Renal cortex interstitium (tissue), 11 donors: ENCODE data around the gene CHSY1. TPM values are rescaled to one million over a fixed set of nuclear protein-coding genes. Genes with fewer than 3 reads are reported as not detected.

Experiments used
- DNase-seq, 11 donors: peaks; one replicate each; pipeline ENCODE4 v3.0.0-alpha.2; 2013; ENCODE audit warnings: low read depth in 9 of 11, low spot score in 4 of 11; ENCODE audit errors: extremely low read depth in 1 of 11
- polyA plus RNA-seq, 3 donors: library from polyadenylated mRNA; unstranded; fragments of 120-200 nt; gene quantifications; one replicate each; pipeline ENCODE4 v1.2.1, GENCODE V29; 2013; ENCODE audit not compliant: insufficient read length in 3 of 3

The CHSY1 gene
- polyA plus RNA-seq, 3 donors: 46.7 to 50.8 (median 50.0) TPM

GRCh38 chr15:101149864-101150722, 101.8 kb downstream of the CHSY1 start:
- no peak for DNase-seq

DNA sequence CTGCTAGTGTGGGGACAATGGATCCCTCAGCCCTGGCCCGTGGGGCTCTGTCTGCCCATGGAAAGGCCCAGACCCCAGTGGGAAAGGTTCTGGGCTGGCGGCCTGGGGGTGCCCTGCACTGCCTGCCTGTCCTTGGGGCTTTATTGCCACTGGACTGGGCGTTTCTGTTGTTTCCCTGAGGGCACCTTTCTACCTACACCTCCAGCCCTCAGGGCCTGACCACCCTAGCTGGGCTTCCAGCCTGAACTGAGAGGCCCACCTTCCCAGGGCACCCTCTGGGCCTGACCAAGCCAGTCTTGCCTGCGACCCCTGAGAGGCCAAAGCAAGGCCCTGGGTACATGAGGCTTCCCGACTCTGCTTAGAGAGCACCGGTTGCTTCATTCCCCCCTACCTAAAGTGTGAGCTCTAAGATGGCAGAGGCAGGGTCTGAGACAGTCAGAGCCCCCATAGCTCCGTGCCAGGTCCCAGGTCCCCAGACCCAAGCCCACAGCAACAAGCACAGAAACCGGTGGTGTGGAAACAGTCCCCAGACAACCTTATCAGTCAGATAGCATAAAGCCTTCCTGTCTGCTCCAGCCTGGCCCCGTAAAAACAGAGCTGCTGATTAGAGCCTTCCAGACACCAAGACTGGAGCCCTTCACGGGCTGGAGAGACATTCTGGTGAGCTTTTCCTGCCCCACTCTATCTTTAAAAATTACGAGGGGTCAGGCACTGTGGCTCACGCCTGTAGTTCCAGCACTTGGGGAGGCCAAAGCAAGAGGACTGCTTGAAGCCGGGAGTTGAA, 102.8 kb downstream of the CHSY1 start:
- no peak for DNase-seq

DNA sequence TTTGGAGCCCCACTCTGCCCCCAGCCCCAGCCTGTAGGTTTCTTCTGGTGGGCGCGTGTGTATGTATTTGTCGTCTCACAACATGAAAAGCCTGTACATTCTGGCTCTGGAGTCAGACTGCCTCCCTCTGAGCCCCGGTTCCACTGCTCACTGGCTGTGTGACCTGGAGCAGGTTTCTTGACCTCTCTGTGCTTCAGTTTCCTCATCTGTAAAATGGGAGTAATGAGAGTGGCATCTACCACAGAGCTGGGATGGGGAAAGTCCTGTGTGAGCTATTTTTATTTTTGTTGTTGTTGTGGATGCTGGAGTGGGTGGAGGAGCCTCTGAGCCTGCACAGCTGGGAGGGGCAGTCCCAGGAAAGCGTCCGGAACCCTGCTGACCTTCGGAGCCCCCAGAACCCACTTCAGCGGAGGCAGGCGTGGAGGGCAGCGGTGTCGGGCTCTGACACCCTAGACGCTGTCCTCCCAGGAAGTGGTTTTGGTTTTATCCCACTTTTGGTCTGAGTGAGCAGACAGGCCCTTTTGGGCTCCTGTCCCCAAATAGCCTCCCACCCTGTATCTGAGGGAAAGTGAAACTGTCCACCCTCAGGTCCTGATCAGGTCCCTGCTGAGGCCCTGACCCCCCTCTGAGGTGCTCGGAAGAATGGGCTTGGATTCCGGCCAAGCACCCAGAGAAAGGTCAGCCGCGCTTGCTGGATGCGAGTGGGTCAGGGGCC, 103.5 kb downstream of the CHSY1 start:
- no peak for DNase-seq

DNA sequence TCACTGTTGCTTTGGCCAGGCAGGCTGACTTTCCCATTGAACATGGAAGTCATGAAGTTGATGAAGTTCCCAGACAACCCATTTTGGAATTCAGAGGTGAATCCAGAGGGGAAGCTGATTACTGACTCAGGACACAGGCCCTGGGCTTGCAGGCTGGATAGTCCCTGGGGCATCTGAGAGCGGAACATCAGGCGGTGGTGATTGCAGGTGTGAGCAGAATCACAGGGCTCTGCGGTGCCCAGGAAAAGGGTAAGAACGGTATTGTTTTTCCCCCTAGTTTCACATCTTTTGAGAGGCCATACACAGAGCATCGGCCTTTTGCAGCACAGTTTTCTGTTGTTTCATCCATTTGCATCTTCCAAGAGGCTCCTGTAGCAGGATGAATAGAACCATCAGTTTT, 104.7 kb downstream of the CHSY1 start:
- DNase-seq: no peak

DNA sequence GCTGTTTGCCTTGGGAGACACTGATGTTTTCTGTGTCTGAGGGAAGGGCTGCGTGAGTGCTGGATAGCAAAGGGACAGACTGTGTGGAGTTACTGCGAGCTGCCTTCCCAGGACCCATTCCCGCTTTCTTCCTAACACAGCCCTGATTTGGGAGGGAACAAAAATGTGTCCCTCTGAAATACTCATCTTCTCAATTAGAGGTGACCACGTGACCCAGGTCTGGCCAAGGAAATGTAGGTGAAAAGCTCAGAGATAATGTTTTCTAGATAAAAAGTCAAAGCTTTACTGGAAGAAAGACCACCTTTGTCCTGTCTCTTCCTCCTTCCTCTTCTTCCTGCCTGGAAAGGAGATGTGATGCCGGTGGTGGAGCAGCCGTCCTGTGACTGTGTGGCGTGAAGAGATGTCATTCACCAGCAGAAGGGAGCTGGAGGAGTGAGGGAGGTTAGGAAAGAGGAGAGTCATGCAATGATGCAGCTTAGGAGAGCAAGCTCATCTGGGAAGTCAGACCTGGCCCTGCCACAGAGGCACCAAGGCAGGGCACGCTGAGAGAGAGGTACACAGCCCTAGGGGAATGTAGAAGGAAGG, 105.6 kb downstream of the CHSY1 start:
- DNase-seq: no peak

DNA sequence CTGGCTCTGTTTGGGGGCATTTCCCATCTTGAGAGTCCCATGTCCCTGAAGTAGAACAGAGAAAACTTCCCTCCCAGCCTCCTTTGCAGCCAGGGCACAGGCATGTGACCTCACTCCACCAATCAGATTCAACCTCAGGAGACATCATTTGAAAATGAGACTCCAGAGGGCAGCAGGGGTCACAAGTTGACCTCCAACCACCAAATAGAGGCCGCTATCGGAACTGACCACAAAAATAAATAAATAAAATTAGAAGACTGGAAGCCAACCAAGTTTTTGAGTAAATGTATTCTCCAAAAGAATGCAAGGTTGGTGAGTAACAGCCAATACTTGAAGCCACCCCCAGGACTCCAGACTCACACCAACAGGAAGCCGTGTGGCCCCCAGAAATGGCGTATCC, 106.5 kb downstream of the CHSY1 start:
- no peak for DNase-seq

DNA sequence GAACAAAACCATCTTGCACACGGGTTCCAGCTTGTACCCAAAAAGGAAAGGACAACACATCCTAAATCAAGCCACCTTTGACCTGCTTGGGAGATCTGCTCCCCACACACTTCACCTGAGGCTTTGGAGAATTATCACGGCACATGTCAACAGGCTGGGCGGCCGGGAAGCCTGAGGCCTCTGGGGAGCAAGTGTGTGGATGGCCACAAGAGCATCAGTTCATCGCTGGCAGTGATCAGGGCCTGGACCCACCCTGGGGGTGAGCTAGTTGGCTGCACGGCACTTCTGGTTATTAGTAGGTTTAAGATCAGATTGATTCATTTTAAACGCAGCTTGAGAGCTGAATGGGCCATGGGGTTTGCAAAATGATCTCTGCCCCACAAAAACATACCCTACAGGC, 108.5 kb downstream of the CHSY1 start:
- DNase-seq: no peak

GRCh38 chr15:101142711-101143110, 109.1 kb downstream of the CHSY1 start:
- no peak for DNase-seq

DNA sequence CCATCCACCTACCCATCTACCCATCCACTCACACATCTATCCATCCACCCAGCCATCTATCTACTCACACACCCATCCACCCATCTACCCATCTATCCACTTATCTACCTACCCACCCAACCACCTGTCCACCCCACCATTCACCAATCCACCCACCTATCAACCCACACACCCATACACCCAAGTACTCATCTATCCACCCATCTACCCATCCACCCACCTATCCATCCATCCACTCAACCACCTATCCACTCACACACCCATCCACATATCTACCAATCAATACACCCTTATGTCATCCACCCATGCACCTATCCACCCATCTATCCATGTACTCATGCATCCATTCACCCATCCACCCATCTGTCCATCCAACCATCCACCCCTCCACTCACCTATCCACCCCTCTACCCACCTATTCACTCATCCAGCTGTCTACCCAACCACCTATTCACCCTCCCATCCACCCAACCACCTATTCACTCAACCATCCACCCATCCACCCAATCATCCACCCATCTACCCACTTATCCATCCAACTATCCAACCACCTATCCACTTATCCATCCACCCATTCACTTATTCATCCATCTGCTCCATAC, 109.8 kb downstream of the CHSY1 start:
- no peak for DNase-seq

GRCh38 chr15:101140697-101141065, 111.2 kb downstream of the CHSY1 start:
- DNase-seq: no peak

DNA sequence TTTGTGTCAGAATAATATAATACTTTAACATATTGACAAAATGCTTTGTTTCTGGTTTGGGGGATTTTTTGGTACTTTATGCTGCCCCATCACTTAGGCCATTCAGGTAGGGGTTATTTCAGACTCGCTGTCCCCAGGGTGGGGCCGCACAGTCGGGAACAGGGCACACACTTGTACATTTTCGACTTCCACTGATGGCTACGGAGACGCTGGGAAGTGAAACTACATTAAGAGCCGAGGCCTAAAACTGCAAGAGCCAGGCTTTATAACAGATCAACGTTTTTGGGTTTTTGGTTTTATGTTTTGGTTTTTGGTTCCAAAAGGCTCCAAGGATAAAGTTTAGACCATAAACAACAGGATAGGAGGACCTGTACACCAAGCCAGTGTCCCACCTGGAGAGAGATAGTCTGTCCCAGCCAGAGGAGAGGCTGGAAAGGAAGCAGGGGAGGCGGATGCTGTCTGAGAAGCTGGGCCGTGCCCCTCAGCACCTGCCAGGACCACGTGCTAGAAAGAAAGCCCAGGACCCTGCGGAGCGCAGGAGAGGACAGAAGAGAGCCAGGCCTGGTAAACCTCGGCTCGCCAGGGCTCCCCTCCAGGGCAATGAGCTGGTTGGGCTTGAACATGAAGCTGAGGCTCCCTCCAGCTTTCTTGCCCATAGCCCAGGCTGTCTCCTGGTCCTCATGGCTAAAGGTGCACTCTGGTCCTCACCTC, 111.7 kb downstream of the CHSY1 start:
- no peak for DNase-seq

DNA sequence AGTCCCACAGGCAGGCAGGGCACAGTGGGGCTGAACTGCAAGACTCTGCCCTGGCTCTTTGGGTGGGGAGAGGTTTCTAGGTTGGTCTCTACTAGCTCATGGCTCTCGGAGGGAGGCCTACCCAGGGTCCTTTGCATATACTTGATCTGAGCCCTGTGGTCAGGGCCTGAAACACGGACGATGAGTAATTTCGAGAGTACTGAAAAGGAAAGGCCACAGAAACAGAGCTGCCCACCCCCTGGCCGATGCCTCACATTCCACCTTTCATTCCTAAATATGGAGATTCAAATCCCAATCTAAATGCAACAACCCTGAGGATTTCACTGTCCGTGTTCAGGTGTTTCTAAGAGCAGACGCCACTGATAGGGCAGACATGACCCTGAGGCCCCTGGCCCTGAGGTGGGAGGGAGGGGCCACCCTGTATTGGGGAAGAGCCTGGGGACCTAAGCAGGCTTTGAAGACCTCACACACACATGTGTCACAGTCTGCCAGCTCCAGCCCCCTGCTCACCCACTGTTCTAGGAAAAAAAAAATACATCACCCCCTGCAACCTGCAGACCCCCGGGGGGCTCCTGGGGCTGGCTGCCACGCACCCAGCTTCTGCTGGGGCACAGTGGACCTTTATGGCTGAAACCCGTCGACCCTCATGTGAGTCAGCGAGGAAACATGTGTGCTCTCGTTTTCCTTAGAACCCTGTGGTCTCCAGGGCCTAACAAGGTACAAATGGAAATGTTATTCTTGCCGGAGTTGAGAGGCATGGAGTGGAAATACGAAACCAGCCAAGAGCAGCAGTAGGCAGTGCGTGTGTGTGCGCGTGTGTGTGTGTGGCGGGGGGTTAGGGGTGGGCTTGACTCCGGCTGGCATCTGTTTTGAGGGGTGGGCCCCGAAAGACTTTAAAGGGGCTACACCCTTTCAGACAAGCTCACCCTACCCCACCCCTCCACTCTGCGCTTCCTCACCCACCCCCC, 112.7 kb downstream of the CHSY1 start:
- no peak for DNase-seq

DNA sequence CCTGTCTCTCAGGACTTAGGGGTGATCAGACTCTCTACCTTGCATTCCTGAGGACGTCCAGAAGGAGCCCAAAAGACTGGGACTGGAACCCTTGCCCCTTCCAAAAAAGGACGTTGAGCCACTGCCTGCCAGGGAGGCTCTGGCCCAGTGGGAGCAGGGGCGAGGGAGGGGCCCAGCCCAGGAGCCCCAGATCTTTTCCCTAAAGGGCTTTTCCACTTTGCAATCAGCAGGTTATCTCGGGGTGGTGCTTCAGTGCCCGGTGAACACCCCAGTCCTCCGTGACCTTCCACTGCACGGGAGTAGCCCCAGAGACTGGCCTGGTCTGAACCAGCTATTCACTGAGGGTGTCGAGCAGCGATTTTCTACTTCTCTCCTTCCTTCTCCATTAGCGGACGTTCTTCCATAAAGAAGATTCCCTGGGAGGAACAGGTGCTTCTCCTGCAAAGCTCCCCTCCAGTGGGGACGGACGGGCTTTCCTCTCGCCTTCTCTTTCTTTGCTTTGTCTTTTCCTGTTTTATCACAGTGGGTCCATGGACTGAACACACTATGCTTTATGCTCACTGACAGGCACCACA, 113.7 kb downstream of the CHSY1 start:
- no peak for DNase-seq

- no peak for DNase-seq
Observed at GRCh38 chr15:101137312-101137940, 114.4 kb downstream of the CHSY1 start.

GRCh38 chr15:101136381-101137268, 115.2 kb downstream of the CHSY1 start:
- no peak for DNase-seq
